Transverse colon (tissue), 4 donors: ENCODE results near the gene KCNN3. TPM values are rescaled to one million over a fixed set of nuclear protein-coding genes. Genes with fewer than 3 reads are reported as not detected.

Experiments
- DNase-seq: peaks from one replicate; pipeline ENCODE4 v3.0.0-alpha.2; 2019
- H3K27ac ChIP-seq, 4 donors: fragments of 200-600 bp; sonication (generic); 2 replicates each; pipeline ENCODE4 v1.5.1; 2016 to 2018; ENCODE audit warnings: inconsistent platforms in 4 of 4
- H3K27me3 ChIP-seq: fragments of 200-600 bp; sonication (generic); 2 replicates; pipeline ENCODE4 v1.5.1; 2017; ENCODE audit warnings: inconsistent platforms
- H3K36me3 ChIP-seq, 4 donors: fragments of 200-600 bp; sonication (generic); 2 replicates each; pipeline ENCODE4 v1.5.1; 2017 to 2019; ENCODE audit warnings: inconsistent platforms in 4 of 4
- H3K4me1 ChIP-seq, 4 donors: fragments of 200-600 bp; sonication (generic); 2 replicates each; pipeline ENCODE4 v1.5.1; 2017 to 2020; ENCODE audit warnings: inconsistent platforms in 4 of 4
- H3K4me3 ChIP-seq, 4 donors: fragments of 200-600 bp; sonication (generic); 1 replicate in 1 of 4; 2 replicates in 3 of 4; pipeline versions ENCODE4 v1.5.1 to v1.6.1; 2017 to 2019; ENCODE audit warnings: inconsistent platforms in 4 of 4
- H3K9me3 ChIP-seq, 2 donors: fragments of 200-600 bp; sonication (generic); 2 replicates each; pipeline ENCODE4 v1.5.1; 2017 to 2019; ENCODE audit warnings: inconsistent platforms in 2 of 2
- EP300 ChIP-seq: sonication (generic); formaldehyde crosslinking; IDR thresholded peaks from one replicate; pipeline ENCODE4 v1.6.1; 2017; ENCODE audit warnings: antibody characterized with exemption, low read depth
- POLR2A ChIP-seq: fragments of 450-650 bp; IDR thresholded peaks from one replicate; pipeline ENCODE4 v1.6.1; 2016; ENCODE audit warnings: antibody characterized with exemption, mild to moderate bottlenecking, moderate library complexity
- POLR2AphosphoS5 ChIP-seq, 3 donors: sonication (generic); formaldehyde crosslinking; IDR thresholded peaks; one replicate each; pipeline ENCODE4 v1.6.1; 2016; ENCODE audit warnings: antibody characterized with exemption in 3 of 3
- WGBS, 2 donors: methylation state at CpG; one replicate each; pipeline ENCODE4 v1.1.5; 2018; ENCODE audit warnings: low coverage in 1 of 2; 5-methylcytosine and 5-hydroxymethylcytosine counted together
- in situ Hi-C, 4 donors: fragments of 200-750 bp; cut with MboI; loops; one replicate each; pipeline versions ENCODE4 v1.15.0 to v1.15.1; 2017; ENCODE audit warnings: low sequenced_read_pairs in 3 of 4, low pct_ligation_motif_present in 1 of 4, low pct_unique_long_range_greater_than_20kb in 1 of 4
- intact Hi-C: fragments of 100-400 bp; cut with DNase I; formaldehyde crosslinking; loops from one replicate; pipeline ENCODE4 v1.15.1; 2023; ENCODE audit warnings: low total_unique reads
- total RNA-seq, 4 donors: library from RNA; depleted of rRNA; stranded (reverse); fragments of >200 nt; gene quantifications; one replicate each; pipeline ENCODE4 v1.1.0, GENCODE V29; 2016
- TF ChIP-seq, protein P1 (sequence below), 5 experiments: fragments of 200-600 bp in 3 of 5; fragments of 450-650 bp in 2 of 5; sonication (generic) in 3 of 5; IDR thresholded peaks; 1 replicate in 2 of 5; 2 replicates in 3 of 5; pipeline ENCODE4 v1.5.1; 2016 to 2017; ENCODE audit warnings: antibody characterized with exemption in 5 of 5, inconsistent platforms in 3 of 5, mild to moderate bottlenecking in 2 of 5, moderate library complexity in 1 of 5

The KCNN3 gene
- total RNA-seq, 4 donors from 2014 or later = 2.3 to 5.0 (median 3.5) TPM

- Histone ChIP-seq H3K27me3 (peaks cover 19% of the 10 kb centered on the region), H3K36me3 (no peaks in the 10 kb centered on the region), H3K4me1 (no peaks in the 10 kb centered on the region), H3K9me3 (no peaks in the 10 kb centered on the region), H3K27ac (peak overlapping the region in 3 of 4 donors; percentile 42 to 74 (median 65)), H3K4me3 (no peak overlapping the region)
- TF ChIP-seq POLR2AphosphoS5 (IDR thresholded peaks at IDR 0.05) = peak in 1 of 3 donors; percentile 39
- no peak for TF ChIP-seq EP300
- intact Hi-C loops = no loop called here
- in situ Hi-C loops = no loop called here
- WGBS, 2 donors = 75% methylated on average over 2 of the region's 2 CpGs; no CpG with 5 or more reads in 1 of the 2 donors
- peak; percentile 36 for DNase-seq
These were observed 10.3 kb downstream of the KCNN3 start for GRCh38 chr1:154859786-154860155.

DNA sequence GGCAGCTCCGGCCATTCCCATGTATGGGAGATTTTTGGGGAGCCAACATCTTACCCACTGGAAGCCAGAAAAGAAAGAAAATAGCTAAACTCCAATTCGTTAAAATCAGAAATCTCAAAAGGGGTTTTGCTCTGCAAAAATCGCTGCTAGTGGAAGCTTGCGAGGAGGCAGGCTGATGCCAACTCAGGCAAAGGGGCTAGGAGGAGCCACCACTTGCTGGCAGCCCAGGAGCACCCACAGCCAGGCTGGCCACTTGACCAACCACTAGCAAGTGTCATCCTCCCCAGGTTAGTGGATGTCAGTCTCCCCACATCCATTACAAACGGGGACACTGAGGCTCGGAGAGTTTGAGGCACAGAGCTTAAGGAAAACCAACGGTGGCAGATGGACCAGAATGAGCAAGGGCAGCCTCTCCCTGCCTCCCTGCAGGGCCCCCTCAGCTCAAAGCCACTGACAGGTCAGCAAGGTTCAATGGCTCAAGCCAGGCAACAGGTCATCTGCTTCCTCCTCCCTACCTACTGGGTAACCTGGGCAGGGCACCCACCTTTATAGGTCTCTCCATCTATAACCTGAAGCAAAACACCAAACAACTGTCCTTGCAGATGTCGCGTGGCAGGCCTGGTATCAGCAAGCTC, 10.8 kb downstream of the KCNN3 start:
- WGBS, 2 donors = 67 to 75% methylated on average over 3 to 9 of the region's 9 CpGs
- Histone ChIP-seq H3K4me3 (no peak overlapping the region), H3K27ac (peak overlapping the region in 2 of 4 donors; percentile 65 to 74), H3K36me3 (no peaks in the 10 kb centered on the region), H3K9me3 (no peaks in the 10 kb centered on the region), H3K27me3 (peaks cover 17% of the 10 kb centered on the region), H3K4me1 (no peaks in the 10 kb centered on the region)
- intact Hi-C loops (no loop called here), in situ Hi-C loops (no loop called here)
- TF ChIP-seq EP300 (no peak), POLR2A (no peak), POLR2AphosphoS5 (IDR thresholded peaks at IDR 0.05) (no peak)
- TF ChIP-seq, protein P1, sequence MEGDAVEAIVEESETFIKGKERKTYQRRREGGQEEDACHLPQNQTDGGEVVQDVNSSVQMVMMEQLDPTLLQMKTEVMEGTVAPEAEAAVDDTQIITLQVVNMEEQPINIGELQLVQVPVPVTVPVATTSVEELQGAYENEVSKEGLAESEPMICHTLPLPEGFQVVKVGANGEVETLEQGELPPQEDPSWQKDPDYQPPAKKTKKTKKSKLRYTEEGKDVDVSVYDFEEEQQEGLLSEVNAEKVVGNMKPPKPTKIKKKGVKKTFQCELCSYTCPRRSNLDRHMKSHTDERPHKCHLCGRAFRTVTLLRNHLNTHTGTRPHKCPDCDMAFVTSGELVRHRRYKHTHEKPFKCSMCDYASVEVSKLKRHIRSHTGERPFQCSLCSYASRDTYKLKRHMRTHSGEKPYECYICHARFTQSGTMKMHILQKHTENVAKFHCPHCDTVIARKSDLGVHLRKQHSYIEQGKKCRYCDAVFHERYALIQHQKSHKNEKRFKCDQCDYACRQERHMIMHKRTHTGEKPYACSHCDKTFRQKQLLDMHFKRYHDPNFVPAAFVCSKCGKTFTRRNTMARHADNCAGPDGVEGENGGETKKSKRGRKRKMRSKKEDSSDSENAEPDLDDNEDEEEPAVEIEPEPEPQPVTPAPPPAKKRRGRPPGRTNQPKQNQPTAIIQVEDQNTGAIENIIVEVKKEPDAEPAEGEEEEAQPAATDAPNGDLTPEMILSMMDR (IDR thresholded peaks at IDR 0.05) = no peak
- DNase-seq = no peak

DNA sequence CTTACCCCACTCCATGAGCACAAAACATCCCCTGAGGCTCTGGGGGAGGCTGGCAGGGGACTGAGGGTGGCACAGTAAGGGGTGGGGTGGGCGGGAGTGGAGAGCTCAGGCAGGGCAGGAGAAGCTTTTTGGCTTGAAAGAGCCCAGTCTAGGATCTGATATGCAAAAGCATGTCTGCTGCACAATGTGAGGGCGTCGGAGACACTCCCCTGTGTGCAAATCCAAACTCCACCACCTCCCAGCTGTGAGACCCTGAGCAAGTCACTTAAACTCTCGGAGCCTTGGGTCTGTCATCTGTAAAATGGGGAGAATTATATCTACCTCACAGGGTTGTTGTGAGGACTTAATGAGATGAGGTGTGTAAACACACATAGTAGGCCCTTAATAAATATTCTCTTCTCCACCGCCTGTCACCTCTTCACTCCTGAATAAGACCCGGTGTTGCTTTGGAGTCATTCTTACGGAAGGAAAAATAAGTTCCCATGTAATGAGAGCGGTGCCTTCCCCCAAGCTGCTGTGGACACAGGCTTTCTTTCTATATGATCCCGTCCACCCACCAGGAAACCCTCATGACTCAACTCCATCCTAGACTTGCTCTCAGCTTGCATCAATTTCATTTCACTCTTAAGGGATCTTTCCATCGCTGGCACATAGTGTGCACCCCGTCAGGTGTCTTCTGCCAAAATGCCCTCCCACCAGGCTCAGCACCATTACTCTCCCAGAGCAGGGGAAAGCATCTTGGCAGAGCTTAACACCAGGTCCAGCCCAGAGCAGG, 12.5 kb downstream of the KCNN3 start:
- no peak for TF ChIP-seq EP300
- no peaks in the 10 kb centered on the region for H3K9me3 ChIP-seq
- in situ Hi-C loops = no loop called here
- no peak for DNase-seq
- peaks cover 9% of the 10 kb centered on the region for H3K27me3 ChIP-seq
- no peak overlapping the region for H3K4me3 ChIP-seq
- no peaks in the 10 kb centered on the region for H3K36me3 ChIP-seq
- intact Hi-C loops = no loop called here
- 76 to 90% methylated on average over 6 to 11 of the region's 11 CpGs for WGBS, 2 donors
- no peaks in the 10 kb centered on the region for H3K4me1 ChIP-seq
- H3K27ac ChIP-seq = peak overlapping the region in 1 of 4 donors; percentile 21

DNA sequence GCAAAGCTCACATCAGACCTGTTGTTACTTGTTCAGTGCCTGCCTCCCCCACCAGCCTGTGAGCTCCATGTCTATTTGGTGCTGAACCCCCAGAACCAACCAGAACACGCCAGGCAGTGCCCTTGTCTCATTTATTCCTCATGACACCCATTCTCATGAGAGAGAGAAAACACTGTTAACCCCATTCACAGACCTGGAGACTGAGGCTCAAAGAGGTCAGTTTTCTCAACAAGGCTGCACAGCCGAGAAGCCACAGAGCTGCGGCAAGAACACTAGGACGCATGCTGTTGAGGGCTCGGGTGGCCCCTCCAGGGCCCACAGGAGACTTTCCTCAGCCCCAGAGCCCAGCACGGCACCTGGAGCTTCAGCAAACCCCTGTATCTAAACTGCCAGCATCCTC, 13.1 kb downstream of the KCNN3 start:
- Histone ChIP-seq H3K9me3 (no peaks in the 10 kb centered on the region), H3K4me1 (no peaks in the 10 kb centered on the region), H3K27me3 (peaks cover 5% of the 10 kb centered on the region), H3K4me3 (no peak overlapping the region), H3K36me3 (no peaks in the 10 kb centered on the region), H3K27ac (peak overlapping the region in 1 of 4 donors; percentile 21)
- intact Hi-C loops = no loop called here
- TF ChIP-seq POLR2AphosphoS5 (IDR thresholded peaks at IDR 0.05) (no peak), EP300 (no peak), POLR2A (no peak)
- TF ChIP-seq, protein P1 (IDR thresholded peaks at IDR 0.05) = no peak
- DNase-seq = no peak
- 85% methylated on average over 6 of the region's 6 CpGs; no CpG with 5 or more reads in 1 of the 2 donors for WGBS, 2 donors
- in situ Hi-C loops = no loop called here

- H3K9me3 ChIP-seq = no peaks in the 10 kb centered on the region
- H3K4me1 ChIP-seq = no peaks in the 10 kb centered on the region
- H3K36me3 ChIP-seq = no peaks in the 10 kb centered on the region
- intact Hi-C loops (no loop called here), in situ Hi-C loops (no loop called here)
- 80 to 90% methylated on average over 1 to 3 of the region's 3 CpGs for WGBS, 2 donors
- no peak for DNase-seq
- no peak overlapping the region for H3K4me3 ChIP-seq
- no peaks in the 10 kb centered on the region for H3K27me3 ChIP-seq
- H3K27ac ChIP-seq = peak overlapping the region in 1 of 4 donors; percentile 21
- TF ChIP-seq, protein P1 (IDR thresholded peaks at IDR 0.05) = no peak
- TF ChIP-seq POLR2AphosphoS5 (IDR thresholded peaks at IDR 0.05) (no peak), EP300 (no peak), POLR2A (no peak)
These were observed 13.5 kb downstream of the KCNN3 start for GRCh38 chr1:154856544-154856943.
